ENCODE data around the gene TTC22.

Gene TTC22

GRCh38 chr1:54806931-54807611, 5.9 kb upstream of the TTC22 start:
- DNase-seq = peak; percentile 82

- no peak for DNase-seq
Measured at GRCh38 chr1:54805981-54806381, 4.9 kb upstream of the TTC22 start.

GRCh38 chr1:54805466-54805865, 4.3 kb upstream of the TTC22 start:
- DNase-seq = no peak

GRCh38 chr1:54804471-54805132, 3.5 kb upstream of the TTC22 start:
- DNase-seq = no peak

GRCh38 chr1:54803761-54804470, 2.8 kb upstream of the TTC22 start:
- no peak for DNase-seq

- no peak for DNase-seq
Measured at GRCh38 chr1:54800041-54800898, 853 bp downstream of the TTC22 start.

- no peak for DNase-seq
Measured at GRCh38 chr1:54798769-54799641, 2.1 kb downstream of the TTC22 start.

- DNase-seq = no peak
Measured at GRCh38 chr1:54798206-54798605, 2.9 kb downstream of the TTC22 start.

GRCh38 chr1:54796902-54797301, 4.2 kb downstream of the TTC22 start:
- DNase-seq = no peak

GRCh38 chr1:54795841-54796468, 5.2 kb downstream of the TTC22 start:
- DNase-seq = no peak

GRCh38 chr1:54795356-54795665, 5.8 kb downstream of the TTC22 start:
- no peak for DNase-seq

GRCh38 chr1:54794451-54795355, 6.4 kb downstream of the TTC22 start:
- no peak for DNase-seq

GRCh38 chr1:54792686-54793282, 8.3 kb downstream of the TTC22 start:
- no peak for DNase-seq

- DNase-seq = peak; percentile 80
Measured at GRCh38 chr1:54791880-54792522, 9.1 kb downstream of the TTC22 start.

- no peak for DNase-seq
Measured at GRCh38 chr1:54788459-54788858, 12.7 kb downstream of the TTC22 start.

GRCh38 chr1:54787604-54788003, 13.5 kb downstream of the TTC22 start:
- DNase-seq = no peak

- DNase-seq = no peak
Measured at GRCh38 chr1:54786778-54787177, 14.3 kb downstream of the TTC22 start.

- no peak for DNase-seq
Measured at GRCh38 chr1:54784066-54784465, 17.1 kb downstream of the TTC22 start.

- no peak for DNase-seq
Measured at GRCh38 chr1:54782588-54782987, 18.5 kb downstream of the TTC22 start.

- DNase-seq = no peak
Measured at GRCh38 chr1:54782156-54782555, 19.0 kb downstream of the TTC22 start.

All from hematopoietic multipotent progenitor cell treated with erythropoietin and hydrocortisone succinate and interleukin-3 and kit ligand, for 6 days (in vitro differentiated cells).